NCI-H1436 (cell line): Measurements from ENCODE around the gene STK4.
"Not testable (repeated sequence)": the region's sequence is repeated elsewhere in the genome, so short reads cannot be mapped to it uniquely, and the experiment has no call there.

Source experiments
- DNase-seq: peaks from one replicate; lab custom pipeline; 2025; lab: John Stamatoyannopoulos, UW

STK4 gene

DNA sequence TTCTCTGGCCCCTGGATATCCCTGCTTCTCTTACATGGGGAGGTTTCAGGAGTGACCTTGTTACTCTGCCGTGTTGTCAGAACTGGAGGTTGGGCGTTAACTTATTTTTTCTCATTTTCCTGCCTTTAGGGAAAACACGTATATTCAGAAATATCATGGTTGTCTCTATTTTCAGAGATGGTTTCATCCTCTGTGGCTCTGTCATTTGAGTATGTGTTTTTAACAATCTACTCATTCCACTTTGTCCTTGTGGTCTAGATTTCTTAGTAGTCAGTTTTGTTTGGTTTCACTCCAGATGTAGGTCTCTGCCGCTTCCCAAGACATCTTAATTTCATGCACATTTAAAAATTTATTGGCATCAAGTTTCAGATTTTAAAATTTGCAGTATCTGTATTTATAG is 88.7 kb downstream of the STK4 start:
- no peak for DNase-seq

DNA sequence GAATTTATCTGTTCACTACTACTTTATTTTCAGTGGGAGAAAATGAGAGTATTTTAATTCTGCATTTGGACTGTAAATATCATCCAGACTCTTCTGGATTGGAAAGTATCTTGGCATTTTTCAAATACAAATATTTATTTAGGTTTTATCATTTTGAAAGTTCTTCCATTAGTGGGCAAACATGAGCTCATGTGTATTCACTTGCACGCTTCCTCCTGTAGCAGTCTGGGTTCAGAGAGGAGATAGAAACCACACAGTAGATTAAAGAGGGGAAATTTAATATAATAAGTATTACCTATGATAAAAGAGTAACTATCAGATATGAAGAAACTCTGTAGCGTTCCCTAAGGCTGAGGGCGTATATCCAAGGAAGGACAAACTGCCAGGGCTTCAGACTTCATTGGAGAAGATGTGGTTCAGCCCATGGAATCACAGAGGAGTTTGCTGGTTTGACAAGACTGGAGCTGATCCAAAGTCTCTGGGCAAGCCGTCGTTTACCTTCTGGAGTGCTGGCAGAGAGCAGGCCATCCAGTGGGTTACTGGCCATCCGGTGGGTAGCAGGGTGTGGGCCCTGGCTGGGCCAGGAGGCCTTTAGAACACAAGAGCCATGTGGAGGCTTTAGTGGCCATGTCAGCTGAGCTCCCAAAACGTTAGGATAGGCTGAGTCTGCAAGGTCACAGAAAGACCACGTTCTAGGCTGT is 90.3 kb downstream of the STK4 start:
- no peak for DNase-seq

DNA sequence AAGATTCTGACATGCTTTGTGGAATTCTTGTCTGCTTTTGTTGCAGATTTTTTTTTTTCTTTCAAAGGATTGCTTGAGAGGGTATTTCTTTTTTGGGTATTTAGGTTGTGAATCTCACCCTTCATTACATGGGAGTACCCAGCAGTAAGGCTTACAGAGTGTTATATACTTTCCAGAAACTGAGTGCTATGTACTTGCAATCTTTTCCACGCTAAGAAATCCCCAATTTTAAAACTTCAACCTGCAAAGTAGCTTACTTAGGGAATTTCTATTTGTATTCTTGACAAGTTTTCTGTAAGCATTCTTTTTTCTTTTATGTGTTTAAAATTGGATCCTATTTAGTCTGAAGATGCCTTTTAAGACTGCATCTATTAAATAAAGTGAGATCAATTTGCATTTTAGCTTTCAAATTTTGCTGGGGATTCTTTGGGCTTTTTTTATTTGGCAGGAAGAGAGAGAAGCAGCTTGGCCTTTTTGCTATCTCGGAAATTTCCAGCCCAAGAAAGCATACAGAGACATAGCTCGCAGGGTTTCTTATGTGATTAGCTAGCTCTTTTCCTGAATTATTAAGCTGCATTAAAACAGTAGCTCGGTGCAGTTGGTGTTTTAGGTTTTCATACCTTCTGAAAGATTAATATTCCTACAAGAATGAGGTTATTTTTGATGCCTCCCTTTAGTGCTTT is 92.0 kb downstream of the STK4 start:
- DNase-seq: no peak

DNA sequence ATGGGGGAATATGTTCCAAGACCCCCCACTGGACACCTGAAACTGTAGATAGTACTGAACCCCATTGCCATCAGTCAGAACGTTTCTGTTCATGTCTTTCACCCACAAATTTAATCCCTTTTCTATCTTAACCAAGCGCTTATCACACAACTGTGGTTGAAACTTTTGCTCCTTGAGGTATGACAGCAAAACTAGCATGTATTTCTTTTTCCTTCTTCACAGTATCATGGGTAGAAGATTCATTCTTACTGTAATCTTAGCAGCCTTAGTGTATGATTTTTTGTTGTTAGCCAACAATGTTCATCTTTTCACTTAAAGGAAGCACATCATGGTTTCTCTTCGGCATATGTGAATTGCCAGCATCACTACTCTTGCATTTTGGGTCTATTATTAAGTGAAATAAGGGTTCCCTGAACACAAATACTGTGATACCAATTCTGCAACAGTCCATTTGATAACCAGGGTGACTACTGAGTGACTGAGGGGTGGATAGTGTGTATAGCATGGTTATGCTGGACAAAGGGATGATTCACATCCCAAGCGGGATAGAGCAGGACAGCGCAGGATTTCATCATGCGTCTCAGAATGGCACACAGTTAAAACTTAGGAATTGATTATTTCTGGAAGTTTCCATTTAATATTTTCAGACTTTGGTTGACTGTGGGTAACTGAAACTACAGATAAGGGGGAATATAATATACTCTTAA is 92.9 kb downstream of the STK4 start:
- no peak for DNase-seq

DNA sequence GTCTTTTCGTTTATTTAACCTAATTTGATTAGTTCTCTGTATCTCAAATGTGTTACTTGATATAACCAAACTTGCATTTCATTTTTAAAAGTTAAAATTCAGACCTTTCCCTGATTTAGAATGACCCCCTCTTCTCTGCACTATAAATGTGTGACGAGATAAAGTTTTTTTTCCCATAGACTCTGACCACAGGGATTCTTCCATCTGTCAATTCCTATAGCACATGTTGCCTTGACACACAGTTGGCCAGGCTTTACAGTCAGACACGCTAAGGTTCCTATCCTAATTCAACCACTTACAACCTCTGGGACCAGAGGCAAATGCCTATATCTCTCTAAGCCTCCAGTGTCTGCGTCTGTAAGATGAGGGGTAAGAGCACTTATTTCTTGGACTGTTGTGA is 94.0 kb downstream of the STK4 start:
- DNase-seq: no peak

DNA sequence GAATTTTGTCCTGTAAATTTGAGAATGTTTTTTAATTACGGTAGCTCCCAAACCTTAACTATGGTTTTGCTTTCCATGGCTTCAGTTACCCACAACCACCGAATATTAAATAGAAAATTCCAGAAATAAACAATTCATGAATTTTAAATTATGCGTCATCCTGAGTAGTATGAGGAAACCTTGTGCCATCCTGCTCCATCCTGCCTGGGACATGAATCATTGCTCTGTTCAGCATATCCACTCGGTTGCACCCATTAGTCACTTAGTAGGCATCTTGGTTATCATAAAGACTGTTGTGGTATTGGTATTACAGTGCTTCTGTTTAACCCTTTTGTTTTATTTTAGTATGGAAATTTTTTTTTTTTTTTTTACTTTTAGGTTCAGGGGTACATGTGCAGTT is 94.9 kb downstream of the STK4 start:
- no peak for DNase-seq

DNA sequence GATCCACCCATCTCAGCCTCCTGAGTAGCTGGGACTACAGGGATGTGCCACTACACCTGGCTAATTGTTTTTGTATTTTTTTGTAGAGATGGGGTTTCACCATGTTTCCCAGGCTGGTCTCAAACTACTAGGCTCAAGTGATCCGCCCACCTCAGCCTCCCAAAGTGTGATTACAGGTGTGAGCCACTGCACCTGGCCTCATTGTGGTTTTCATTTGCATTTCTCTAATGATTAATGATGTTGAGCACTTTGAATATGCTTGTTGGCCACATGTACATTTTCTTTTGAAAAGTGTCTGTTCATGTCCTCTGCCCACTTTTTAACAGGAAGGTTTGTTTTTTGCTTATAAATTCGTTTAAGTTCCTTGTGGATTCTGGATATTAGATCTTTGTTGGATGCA is 96.8 kb downstream of the STK4 start:
- not testable (repeated sequence) for DNase-seq

DNA sequence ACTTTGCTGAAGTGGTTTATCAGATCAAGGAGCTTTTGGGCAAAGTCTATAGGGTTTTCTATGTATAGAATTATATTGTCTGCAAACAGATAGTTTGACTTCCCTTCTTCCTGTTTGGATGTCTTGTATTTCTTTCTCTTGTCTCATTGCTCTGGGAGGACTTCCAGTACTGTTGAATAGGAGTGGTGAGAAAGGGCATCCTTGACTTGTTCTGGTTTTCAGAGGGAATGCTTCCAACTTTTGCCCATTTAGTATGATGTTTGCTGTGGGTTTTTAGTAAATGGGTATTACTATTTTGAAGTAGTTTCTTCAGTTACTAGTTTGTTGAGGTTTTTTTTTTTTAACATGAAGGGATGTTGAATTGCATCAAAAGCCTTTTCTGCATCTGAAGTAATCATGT is 98.5 kb downstream of the STK4 start:
- DNase-seq: no peak

DNA sequence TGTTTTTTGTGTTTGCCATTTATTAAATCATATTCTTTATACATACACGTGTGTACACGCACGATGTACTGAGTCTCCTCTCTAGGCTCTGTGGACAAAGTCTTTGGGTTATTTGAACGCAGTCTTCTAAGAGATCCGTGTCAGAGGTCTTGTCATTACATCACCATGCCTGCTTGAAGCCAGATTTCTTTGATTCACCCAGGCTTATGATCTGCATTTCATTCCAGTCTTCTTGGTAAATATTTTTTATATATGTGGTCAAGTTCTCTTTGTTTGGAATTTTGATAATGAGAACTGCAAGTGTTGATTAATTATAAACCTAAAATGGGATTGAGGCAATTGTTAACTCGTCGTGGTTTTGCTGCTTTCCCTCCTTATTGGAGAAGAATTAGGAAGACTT is 100.1 kb downstream of the STK4 start:
- no peak for DNase-seq

DNA sequence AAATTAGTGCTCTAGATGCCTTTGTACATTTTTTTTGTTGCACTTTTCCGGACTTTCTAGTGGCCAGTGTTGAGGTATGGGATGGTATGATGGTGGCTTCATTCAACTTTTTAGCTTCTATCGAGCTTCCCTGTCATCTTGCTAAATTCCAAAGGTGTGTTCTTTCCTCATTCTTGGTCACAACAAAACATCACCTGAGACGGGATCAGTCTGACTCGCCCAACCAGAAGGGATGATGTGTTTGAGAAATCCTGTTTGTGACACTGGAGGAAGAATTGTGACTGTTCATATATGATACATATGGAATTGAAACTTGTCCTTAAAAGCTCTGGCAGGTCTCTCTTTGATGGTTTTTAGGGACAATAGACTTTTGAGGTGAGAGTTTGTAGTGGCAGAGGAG is 100.8 kb downstream of the STK4 start:
- no peak for DNase-seq

DNA sequence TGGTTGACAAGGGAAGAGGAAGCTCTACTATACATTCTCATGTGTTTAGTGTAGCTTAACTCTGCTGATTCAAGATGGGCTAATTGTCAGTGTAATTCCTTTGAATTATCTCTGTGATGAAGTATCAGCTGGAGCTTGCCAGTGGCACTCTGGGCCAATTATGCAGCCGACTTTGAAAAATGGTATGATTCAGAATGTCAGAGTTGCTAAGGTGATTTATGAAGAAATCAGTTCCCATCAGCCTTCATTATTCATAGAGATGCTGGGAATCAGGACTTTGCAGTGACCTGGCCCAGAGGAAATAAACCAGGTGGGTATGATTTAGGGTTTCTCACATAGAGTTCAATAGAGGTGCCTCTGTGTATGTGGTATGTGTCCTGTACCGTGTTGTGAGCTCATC is 101.2 kb downstream of the STK4 start:
- DNase-seq: no peak

DNA sequence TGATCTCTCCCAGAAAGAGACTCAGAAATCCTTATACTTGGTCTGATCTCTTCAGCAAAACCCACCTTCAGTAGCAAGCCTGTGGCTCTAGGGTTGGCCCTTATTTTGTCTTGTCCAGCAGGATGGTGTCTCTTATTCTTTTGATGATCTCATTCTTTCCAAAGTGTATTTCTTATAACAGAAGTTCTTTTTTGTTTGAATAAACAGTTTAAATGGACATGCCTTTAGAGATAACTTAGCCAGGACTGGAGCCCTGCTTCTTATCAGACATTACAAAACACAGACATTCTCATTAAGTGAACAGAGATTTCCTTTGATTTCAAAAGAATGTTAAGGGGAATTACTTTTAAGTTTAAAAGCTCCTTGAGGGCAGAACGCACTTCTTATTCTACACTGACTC is 102.9 kb downstream of the STK4 start:
- no peak for DNase-seq

DNA sequence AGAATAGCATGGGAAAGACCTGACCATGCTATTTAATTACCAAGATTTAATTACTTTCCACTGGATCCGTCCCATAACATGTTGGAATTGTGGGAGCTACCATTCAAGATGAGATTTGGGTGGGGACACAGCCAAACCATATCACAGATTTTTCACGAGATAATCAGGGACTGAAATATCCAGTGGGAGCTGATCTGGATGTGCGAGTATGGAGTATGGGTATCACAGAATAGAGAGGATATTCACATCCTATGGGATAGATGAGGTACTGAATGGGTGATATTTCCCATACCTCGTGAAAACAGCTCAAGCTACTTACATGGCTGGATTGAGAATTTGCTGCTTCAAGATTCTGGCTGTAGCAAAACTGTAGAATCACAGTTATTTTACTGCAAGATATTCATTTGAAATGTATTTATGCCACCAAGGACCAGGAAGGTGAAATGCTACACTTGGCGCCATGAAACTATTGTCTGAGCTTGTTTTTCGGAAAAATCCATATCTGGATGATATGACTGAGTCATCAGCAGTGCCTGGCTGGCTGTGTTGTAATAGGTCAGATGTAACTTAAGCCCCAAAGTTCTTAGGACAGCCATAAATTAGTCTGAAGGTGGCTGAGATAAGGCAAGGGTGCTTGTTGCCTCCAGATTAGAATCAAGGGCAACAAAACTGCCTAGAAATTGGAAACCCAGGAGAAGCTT is 104.8 kb downstream of the STK4 start:
- DNase-seq: no peak

DNA sequence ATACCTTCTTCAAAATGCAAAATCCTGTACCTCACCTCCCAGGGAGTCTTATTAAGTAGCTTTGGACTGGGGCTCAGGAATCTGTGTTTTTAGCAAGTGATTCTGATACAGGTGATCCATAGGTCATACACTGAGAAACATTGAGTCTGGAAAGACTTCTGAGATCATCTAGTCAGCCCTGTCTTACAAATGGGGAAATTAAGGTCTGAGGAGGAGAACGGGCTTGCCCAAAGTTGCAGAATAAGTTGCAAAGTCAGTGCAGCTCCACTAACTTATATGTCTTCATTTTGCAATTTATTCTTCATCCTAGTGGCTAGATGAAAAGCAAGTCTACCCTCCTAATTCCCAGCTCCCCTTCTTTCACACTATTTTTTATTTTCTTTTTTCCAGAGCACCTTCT is 105.8 kb downstream of the STK4 start:
- no peak for DNase-seq

DNA sequence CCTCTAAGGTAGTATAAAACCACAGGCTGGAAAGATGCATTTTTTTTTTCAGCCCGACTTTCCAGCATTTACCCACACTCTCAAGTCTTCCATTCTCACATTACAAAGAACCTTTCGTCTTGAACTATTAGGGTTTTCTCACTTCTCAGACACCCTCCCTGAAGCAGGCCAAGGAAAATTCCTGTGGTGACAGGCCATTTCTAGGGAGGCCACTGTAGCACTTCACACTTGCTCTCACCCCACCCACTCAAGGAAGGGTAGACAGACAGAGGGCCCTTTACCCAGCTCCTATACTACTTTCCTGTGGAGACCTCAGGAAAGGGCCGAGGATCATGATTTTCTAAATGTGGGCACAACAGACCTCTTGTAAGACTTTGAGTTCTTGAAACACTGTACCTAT is 106.9 kb downstream of the STK4 start:
- no peak for DNase-seq

DNA sequence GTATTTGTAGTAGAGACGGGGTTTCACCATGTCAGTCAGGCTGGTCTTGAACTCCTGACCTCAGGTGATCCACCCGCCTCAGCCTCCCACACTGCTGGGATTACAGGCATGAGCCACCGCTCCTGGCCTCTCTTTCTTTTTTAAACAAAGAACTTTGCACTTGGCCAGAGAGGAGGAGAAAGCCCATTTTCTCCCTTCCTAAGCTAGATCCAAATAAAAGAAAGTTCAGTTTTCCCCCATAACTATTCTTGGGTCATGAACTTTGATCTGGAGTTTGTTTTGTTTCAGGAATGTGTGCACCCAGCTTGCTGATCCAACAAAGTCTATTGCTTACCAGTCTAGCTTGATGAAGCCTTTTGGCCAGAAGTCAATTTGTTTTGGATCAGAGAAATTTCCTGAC is 111.2 kb downstream of the STK4 start:
- DNase-seq: no peak

DNA sequence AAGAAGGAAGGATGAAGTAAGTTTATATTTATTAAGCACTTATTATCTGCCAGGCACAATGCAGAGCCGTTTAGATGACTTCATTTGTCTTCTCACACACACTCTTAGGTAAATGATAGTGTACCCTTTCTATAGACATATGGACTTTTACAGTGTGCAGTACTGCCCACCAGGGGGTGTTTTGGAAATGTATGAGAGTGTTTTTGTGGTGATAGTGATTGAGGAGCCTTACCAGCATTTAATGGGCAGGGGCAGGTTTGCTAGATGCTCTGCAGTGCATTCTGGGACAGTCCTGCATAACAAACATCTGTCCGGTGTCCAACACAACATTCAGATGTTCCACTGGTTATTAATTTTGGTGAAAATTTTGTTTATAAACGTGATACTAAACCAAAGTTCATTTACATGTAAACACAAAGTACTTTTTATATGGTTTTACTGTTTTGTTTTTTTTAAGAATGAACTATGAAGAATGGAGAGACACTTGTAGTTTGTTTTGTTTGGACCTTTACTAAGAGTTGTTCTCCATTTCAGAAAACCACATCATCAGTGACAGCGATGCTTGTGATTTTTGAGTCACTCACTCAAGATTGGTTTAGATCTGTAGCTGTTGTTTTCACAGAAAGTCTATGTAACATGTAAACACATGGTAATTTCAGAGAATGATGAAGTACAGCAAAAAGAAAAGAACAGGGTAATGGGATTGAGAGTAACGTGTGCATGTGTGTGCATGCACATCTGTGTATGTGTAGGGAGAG is 114.7 kb downstream of the STK4 start:
- no peak for DNase-seq

DNA sequence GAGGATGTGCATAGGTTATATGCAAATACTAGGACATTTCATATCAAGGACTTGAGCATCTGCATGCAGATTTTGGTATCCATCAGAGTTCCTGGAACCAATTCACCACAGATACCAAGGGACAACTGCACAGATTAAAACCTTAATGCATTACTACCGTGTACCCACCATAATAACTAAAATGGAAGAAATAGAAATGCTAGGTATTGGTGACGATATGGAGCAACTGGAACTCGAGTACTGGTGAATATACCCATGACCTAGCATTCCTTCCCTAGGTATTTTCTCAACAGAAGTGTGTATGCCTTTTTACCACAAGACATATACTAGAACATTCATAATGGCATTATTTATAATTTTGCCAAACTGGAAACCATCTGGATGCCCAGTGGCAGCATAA is 116.2 kb downstream of the STK4 start:
- DNase-seq: no peak

DNA sequence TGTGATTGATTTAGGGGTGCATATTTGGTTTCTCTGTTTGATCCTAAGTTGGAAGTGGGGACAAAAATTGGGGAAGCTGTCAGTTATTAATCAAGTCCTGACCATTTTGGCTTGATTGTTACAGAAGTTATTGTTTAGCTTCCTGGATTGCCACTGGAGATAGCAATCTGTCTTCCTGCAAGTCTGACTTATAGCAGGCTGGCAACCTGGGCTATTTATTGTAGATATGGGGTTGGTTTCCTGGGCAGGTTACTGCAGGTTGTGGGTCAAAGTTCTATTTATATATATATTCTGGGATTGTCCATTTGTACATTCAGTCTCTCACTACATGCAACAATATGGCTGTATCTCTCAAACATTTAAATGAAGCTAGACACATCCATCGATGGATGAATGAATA is 116.8 kb downstream of the STK4 start:
- no peak for DNase-seq

DNA sequence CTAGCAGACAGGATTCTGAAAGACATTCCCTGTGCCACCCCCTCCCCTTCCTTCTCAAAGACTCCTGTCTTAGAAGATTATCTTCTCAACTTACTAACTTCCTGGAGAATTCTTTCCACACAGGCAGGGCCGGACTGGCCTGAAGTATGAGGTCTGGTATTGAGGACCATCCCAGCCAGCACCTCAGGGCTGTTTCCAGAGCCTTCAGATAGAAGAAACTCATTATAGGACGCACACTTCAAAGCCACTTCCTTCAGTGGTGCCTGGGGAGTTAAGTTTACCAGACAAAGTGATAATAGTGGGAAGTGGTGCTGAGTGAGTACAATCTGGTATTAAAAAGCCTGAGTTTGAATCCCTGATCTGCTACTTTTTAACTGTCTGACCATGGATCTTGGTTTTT is 119.0 kb downstream of the STK4 start:
- no peak for DNase-seq

DNA sequence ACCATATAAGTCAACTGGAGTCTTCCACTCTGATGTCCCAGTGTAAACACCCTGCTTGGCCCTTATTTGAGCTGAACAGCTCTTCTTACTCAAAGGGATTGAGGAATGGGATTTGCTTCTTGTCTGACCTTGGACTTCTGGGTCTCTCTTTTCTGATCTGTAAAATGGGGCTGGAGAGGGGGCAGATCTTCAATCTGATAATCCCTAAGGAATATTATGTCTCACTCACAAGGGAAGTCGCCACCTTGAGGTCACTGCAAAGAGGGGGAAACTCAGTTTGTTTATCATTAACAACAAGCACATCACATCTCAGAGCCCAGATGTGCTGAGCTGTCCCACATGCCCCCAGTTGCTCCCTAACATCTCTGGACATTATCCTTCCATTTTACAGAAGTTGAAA is 119.6 kb downstream of the STK4 start:
- DNase-seq: no peak
